GM18861 (cell line): Measurements from ENCODE around the gene ZC3HAV1.
"Not testable (repeated sequence)": the region's sequence is repeated elsewhere in the genome, so short reads cannot be mapped to it uniquely, and the experiment has no call there.

Experiments used
- ATAC-seq: cut with Tn5 transposase; IDR thresholded peaks from one replicate; pipeline ENCODE4 v1.9.1; 2021; ENCODE audit not compliant: unreplicated experiment

The ZC3HAV1 gene

DNA sequence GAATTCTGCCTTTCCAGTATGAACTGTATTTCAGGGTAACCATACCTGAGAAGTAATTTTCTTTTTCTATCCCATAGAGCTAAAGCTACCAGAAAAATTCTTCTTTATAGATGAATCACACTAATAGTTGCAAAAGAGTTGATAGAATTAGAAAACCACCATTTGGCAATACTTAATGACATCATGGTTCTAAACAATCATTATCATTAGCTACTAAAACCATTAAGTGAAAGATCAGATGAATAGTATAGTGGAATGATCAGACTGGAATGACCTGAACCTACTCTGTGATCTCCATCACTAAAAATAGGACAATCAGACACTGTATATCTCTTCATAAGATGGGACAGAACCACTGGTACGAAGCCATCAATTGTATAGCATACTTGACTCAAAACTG is 53.8 kb downstream of the ZC3HAV1 start:
- ATAC-seq: no peak

DNA sequence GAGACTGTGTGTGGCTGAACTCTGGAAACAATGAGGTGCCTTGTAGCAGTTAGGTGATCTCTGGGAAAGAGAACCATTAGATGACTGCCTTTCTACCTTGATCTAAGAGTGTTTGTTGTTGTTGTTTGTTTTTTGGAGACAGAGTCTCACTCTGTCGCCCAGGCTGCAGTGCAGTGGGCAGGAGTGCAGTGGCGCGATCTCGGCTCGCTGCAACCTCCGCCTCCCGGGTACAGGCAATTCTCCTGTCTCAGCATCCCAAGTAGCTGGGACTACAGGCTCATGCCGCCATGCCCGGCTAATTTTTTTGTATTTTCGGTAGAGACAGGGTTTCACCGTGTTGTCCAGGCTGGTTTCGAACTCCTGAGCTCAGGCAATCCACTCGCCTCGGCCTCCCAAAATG is 54.9 kb downstream of the ZC3HAV1 start:
- ATAC-seq: not testable (repeated sequence)

DNA sequence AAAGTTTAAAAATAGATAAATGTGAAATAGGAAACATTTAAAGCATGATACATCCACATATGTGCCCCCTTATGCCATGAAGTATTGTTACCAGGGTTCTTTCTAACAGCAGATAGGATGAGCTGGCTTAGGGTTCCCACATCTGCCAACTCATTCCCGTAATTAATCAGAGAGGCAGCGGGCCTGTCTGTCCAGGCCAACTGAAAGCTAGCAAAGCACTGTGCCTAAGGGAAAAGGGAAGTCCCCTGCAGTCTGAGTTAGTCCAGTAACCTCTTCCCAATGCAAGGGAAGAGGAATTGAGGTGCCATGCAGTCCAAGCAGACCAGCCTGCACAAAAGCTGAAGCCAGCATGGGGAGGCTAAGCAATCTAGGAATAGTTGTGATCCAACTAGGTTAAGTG is 55.4 kb downstream of the ZC3HAV1 start:
- no peak for ATAC-seq

DNA sequence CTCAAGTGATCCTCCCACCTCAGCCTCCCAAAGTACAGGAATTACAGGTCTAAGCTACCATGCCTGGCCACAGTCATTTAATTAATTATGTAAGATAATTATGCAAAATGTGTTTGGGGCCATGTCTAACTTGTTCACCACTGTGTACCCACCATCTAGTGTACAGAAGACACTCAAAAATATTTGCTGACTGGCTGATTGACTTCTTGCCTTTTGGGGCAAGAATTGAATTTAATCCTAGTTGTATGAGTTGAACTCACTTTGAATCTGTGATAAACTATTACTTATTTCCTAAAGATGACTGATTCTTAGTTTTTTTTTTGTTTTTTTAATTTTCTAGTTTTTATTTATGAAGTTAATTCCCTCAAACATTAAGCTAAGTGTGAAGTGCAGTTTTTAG is 57.9 kb downstream of the ZC3HAV1 start:
- ATAC-seq: no peak

DNA sequence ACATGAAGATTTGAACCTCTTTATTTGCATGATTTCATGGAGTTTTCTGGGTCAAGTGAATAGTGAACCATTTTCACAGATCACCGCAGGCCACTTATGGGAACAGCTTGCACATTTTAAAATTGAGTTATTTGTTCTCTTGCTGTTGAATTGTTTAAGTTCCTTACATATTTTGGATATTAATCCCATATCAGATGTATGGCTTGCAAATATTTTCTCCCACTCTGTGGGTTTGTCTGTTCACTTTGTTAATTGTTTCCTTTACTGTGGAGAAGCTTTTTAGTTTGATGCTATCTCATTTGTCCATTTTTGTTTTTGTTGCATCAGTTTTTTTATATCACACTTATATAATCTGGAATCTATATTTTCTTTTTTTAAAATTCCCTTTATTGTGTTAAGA is 59.6 kb downstream of the ZC3HAV1 start:
- no peak for ATAC-seq

DNA sequence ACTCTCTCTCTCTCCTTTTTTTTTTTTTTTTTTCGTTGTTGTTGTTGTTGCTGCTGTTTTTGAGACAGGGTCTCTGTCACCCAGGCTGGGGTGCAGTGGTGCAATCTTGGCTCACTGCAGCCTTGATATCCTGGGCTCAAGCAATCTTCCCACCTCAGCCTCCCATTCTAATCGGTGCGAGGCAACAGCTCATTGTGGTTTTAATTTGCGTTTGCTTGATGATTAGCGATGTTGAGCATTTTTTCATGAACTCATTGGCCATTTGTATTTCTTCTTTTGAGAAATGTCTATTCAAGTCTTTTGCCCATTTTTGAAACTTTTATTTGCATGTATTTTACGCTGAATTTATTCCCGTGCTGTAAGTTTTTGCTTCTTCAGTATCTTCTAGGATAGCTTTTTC is 60.4 kb downstream of the ZC3HAV1 start:
- ATAC-seq: no peak

DNA sequence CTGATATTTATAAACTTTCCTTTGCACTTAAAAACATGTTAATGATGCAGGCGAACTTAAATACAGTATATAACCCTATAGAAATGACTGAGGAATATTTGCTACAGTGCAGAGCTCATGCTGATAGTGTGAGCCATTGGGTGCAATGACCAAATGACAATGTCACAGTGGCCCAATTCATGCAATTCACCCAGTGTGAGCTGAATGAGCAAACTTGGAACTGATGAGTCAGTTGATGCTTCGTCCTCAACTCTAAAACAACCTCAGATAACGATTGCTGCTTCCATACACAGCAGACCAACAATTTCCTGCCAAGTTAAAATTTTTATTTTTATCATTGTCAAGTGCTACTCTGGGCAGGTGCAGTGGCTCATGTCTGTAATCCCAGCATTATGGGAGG is 61.5 kb downstream of the ZC3HAV1 start:
- ATAC-seq: no peak

DNA sequence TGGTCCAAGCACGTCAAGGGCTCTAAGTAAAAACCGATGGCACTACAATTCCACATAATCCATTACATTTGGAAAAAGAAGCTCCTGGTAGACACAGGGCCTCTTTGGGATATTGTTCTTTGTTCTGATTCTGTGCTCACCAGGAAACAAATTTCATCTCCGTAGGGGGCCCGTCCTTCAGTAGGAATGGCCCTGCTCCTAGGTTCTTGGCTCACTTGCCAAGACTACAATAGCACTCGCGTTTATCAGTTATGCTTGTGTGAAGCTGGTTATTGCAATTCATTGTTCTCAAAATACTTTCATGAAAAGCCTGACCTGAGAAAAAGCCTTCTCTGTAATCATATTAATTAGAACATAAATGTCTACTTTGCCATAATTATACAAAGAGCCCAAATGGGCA is 63.4 kb downstream of the ZC3HAV1 start:
- ATAC-seq: no peak

DNA sequence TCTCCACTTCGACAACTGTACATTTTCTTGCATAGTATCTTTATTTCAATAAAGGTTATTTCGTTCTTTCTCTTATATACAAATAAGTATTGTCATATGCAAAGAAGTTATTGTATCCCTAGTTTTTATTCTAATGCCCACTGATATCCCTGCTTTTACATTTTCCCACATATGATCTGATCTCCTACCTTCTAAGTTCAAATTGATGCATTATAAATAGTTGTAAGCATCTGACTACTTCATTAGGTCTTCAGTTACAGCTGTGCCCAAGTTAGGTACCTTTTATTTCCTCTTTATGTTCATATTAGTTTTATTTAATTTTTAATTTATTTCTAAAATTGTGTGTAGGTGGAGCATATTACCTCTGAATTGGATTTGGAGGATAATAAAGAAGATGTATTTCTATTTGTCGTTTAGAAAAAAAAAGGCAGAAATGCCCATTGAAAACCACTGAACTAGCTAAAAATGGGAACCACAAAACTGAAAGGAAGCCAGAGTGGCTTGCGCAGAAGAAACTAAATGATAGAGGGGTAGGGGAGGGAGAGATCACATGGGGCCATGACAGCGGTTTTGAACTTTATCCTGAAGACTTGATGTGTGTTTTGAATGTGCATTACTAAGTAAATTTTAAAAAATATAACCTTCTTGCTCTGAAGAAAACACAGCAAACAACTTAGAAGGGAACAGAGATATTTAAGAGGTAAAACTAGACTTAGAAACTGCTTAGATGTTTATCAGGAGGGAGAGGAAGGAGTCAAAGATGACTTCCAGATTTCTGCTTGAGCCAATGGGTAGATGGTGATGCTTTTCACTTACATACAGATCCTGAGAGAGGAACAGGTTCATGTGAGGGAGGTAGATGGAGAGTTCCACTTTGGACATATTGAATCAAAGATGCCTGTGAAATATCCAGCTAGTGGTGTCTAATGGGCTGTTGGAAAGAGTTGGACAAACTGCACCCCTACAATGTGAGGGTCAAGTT is 64.4 kb downstream of the ZC3HAV1 start:
- no peak for ATAC-seq

DNA sequence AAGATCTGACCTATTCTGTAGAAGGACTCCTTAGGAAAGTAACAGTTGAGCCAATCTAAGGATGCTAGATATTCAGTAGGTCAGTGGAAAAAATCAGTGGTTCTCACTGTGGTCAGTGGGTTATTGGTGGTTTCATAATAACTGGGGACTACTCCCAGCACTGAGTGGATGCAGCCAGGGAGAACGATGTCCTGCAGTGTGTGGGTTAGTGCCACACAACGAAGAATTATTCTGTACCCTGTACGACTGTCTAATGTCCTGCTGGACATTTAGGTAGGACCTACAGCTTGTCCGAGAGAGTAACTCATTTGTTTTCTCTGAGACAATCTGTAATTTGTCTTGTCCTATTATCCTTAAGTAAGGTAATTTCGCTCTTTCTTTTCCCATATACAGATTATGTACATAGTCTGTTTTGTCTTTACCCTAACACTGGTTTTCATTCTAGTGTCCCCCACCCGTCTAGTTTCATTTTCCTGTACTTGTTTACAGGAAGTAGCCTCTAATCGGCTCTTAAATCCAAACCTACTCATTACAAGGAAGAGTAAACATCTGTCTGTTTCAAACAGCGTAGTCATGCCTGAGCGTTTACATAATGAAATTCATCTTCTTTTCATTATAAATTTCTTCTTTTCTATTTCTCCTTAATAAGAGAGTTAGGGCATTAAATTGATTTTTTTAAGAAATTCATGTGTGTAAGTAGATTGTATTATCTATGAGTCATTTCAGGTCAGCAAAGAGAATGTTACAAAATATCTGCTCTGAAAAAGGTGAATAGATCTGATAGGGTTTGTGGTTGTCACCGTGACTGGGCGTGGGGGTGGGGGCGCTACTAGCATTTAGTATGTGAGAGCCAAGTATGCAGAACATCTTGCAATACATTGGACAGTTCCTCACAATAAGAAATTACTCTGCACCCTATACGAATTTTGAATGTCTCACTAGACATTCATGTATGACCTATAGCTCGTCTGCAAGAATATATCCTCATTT is 65.4 kb downstream of the ZC3HAV1 start:
- ATAC-seq: no peak

DNA sequence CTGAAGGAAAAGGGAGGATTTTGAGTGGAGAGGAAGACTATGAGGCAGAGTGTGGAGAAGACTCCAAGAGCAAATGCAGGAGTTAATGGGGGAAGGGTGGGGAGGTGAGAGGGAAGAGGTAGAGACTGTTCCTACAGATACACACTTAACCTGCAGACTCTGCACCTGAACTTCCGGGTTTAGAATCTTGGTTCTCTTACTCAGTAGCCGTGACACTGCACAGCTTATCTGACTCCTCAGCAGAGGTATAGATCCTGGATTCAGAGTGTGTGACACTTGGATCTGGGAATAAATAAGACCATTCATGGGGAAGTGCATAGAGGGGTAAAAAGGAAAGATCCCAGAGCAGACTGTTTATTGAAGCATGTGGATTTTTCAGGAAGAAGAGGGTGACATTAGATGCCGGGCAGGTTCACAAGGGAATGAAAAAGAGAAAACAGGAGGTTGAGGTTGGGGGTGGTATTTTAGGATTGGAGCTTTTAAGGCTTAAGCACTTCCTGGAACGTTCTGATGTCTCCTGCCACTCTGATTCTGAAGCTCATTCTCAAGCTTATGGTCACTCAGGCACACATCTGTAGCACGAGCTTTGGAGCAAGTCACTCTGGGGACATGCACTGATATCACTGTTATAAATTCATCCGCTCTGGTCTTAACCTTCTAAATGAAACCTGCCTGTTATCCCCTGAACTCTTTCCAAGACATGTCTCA is 68.0 kb downstream of the ZC3HAV1 start:
- no peak for ATAC-seq

DNA sequence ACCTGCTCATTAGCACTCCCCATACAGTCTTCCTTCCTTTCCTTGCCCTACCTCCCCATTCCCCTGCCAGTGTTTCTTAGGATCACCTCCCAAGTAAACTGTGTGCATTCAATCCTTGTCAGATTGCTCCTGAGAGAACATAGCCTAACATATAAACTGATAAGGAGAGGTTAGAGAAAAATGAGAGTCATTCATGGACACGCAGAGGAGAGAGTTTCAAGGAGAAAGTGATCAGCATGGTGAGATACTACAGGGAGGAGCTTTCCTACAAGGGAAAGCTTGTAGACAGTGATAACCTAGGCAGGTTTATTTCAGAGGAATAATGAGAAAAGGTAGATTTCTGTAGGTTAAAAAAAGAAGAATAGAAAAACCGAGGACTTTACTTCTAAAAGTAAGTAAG is 70.8 kb downstream of the ZC3HAV1 start:
- ATAC-seq: no peak

DNA sequence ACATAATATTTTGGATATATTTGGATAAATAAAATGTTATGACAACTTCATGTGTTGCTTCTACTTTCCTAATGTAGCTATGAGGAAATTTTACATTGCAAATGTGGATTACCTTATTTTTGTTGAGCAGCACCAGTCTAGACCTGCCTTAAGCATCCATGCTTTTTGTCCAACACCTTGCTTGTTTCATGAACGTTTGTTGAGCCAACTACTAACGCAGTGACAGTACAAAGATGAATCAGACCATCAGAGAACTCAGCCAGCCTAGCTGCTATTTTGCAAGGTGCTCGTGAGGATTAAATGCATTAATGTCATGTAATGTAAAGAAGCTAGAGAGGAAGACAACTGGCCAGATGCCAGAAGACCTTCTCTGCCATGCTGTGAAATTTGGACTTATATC is 72.6 kb downstream of the ZC3HAV1 start:
- ATAC-seq: no peak

DNA sequence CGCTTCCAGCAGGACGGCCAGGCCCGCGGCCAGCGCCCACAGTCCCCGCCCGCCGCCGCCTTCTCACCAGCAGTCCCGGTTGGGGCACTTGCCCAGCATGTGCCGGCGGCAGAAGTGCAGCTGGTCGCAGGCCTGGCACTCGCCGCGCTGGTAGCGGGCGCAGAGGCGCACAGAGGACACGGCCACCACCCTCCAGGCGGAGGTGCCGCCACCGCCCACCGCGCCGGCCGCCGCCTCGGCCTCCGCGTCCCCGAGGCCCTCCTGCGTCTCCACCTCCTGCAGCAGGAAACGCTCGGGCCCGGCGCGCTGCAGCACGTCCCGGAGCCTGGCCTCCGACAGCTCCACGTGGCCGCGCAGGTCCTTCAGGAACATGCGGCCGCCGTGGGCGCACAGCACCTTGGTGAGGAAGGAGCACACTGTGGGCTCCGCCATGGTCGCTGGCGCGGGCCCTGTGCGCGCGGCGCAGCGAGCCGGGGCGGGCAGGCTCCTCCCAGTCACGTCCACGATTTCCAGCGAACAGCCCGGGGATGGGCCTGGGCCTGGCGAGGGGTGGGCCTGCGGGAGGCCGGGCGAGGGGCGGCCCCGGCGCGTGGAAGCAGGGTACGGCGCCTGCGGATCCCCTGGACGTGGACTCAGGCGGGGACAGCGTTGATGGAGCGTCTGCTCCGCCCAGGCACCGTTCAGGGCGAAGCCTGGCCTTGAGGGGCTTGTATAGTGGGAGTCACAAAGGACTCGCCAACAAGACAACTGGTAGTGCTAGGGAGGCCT is 73.8 kb downstream of the ZC3HAV1 start, which contains the start of gene ZC3HAV1L:
TSS of gene ZC3HAV1L (minus strand) at position 457 of the 768 bp plus-strand sequence. CDS start at position 432, 25 bp downstream.
- ATAC-seq: peak; percentile 87

DNA sequence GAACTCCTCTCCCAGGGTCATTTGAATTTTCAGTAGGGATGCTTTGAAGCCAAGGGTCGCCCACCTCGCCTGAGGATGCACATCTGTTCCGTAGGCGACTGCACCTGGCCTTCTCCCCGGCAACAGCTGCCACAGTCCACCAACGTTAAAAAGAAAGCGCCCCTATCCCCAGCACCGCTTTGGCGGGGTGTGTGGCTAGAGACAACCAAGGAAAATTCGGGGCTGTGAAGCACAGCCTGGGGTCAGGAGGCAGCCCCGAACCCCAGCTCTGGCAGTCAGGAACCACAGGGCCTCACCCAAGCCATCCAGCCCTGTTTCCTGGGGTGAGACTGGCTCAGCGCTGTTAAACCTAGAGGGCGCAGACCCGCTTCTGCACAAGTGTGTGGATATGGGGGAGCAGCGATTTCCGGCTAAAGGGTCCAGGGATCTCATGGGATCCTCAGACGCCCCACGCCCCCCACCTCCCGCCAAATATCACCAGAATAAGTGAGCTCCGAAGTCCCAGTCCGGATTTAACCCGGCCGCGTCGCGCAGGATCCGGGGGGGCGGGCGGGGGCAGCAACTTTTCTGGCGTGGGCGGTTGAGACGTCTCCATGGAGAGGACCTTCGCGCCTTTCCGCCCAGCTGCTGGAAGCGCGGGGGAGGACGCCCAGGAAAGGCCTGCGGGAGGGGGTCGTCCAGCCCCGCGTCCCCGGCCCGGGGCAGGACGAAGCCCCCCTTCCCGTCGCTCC is 74.5 kb downstream of the ZC3HAV1 start:
- peak; percentile 28 for ATAC-seq

DNA sequence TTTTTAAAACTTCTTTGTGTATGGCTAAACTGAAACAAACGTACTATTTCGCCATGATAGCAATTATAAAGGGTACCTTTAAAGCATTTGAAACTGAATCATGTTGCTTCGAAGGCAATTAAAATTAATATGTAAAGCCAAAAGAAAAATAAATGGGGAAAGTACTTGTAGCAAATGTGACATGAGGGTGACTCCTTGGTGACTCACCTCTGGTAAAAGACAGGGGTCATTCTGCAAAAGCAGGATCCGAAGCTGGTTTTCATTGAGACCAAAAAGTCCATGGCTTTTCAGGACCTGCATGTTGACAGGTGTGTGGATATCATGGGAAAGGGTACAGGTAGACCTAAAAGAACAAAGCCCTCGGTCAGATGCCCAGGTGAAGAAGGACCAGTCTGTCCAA is 75.2 kb downstream of the ZC3HAV1 start:
- ATAC-seq: no peak

DNA sequence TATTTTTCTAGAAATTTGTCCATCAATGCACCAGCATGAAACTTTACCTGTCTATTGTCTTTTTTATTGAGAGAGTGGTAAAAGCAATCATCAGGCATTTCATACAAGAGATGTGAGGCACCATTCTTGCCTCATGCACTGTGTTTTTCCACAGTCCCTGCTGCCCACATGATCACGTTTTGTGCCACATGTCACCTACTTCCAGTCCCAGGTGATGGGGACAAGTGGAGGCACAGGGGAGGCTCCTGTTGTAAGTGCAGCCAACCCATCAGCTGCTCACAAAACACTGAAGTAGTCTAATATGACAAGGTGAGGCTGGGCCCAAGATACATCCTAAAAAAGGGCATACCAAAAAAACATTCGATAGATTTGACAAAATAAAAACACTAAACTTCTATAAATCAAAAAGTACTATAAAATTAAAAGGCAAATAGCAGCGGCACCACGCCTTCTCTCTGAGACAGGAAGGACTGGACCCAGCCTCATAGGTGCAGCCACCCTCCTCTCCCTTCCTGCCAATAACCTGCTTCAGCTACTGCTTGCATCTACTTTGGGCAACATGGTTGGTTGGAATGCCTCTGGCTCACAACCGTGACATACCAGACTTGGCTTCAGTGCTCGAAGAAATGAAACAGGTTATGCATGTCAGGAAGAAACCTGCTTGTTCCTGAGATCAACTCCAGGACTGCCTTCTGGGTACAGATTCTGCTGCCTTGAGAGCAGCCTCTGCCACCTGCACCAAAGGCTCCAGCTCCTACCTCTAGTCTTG is 76.0 kb downstream of the ZC3HAV1 start:
- ATAC-seq: no peak

DNA sequence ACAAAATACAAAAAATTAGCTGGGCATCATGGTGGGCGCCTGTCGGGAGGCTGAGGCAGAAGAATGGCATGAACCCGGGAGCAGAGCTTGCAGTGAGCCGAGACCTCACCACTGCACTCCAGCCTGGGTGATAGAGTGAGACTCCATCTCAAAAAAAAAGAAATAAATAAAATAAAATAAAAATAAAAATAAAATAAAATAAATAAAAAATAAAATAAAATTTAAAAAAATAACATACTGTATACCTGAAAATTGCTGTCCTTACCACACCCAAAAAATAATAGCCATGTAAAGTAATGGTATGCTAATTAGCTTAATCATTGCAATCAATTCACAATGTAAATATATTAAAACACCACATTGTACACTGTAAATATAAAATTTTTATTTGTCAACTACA is 77.0 kb downstream of the ZC3HAV1 start:
- no peak for ATAC-seq

DNA sequence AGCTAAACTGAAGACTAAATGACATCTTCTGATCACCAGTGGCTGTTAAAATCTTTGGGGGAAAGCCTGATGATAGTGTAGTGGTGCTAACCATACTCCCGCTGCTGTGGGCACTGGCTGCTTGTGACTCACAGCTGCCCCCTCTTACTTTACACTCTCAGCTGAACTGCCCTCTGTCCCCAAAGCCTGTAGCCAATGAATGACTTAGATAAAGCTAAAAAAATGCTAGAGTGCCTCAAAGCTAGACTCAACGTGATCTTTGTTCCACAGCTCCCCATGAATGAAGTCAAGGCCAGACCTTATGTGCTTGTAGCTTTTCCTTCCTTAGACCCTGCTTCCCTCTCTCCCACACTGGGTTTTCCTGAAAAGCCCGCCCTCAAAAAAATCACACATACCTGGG is 80.2 kb downstream of the ZC3HAV1 start:
- no peak for ATAC-seq
